GM12891 (cell line): Measurements from ENCODE around the gene TK2.

ENCODE experiments used
- POLR2A ChIP-seq: IDR thresholded peaks from 2 replicates; pipeline ENCODE4 v1.6.1; 2011; ENCODE audit warnings: low read depth, low read length, control low read depth
- POLR2AphosphoS5 ChIP-seq: IDR thresholded peaks from 2 replicates; pipeline ENCODE4 v1.6.1; 2011; ENCODE audit warnings: low read depth, low read length, control low read depth
- POU2F2 ChIP-seq: IDR thresholded peaks from 2 replicates; pipeline ENCODE4 v1.6.1; 2011; ENCODE audit warnings: low read depth, mild to moderate bottlenecking, control low read depth, low read length, moderate library complexity
- TAF1 ChIP-seq: IDR thresholded peaks from 2 replicates; pipeline ENCODE4 v1.6.1; 2011; ENCODE audit warnings: low read depth, low read length, control low read depth

- TF ChIP-seq TAF1 (no peak), POLR2AphosphoS5 (no peak), POU2F2 (no peak), POLR2A (no peak)
These were observed 72.8 kb downstream of the TK2 start for GRCh38 chr16:66477028-66477515.
